VCaP (cell line): ENCODE data around the gene EFNA2.

Experiments used
- H3K27ac ChIP-seq: fragments of 450-650 bp; 2 replicates; pipeline ENCODE4 v1.5.1; 2017
- CTCF ChIP-seq: fragments of 450-650 bp; conservative IDR thresholded peaks from 2 replicates; pipeline ENCODE4 v1.5.1; 2017; ENCODE audit warnings: mild to moderate bottlenecking, moderate library complexity

EFNA2 gene

GRCh38 chr19:1282588-1283206, 3.0 kb upstream of the EFNA2 start:
- TF ChIP-seq CTCF: no peak
- H3K27ac ChIP-seq: no peak overlapping the region

- TF ChIP-seq CTCF: no peak
- H3K27ac ChIP-seq: no peak overlapping the region
These were observed 2.3 kb upstream of the EFNA2 start for GRCh38 chr19:1283207-1283916.

GRCh38 chr19:1283917-1284292, 1.8 kb upstream of the EFNA2 start:
- TF ChIP-seq CTCF: no peak
- H3K27ac ChIP-seq: 0 out of 2 replicates have a peak overlapping the region, but pooled peaks have one; percentile 3

GRCh38 chr19:1284293-1284978, 1.2 kb upstream of the EFNA2 start:
- H3K27ac ChIP-seq: 0 out of 2 replicates have a peak overlapping the region, but pooled peaks have one; percentile 3
- no peak for TF ChIP-seq CTCF

GRCh38 chr19:1284979-1285736, 515 bp upstream of the EFNA2 start:
- H3K27ac ChIP-seq: peak overlapping the region; percentile 52; the same call in 1 of the 2 replicates
- no peak for TF ChIP-seq CTCF

GRCh38 chr19:1286487-1287353, 1.0 kb downstream of the EFNA2 start:
- no peak for TF ChIP-seq CTCF
- peak overlapping the region; percentile 52; the same call in 1 of the 2 replicates for H3K27ac ChIP-seq
